Measurements from ENCODE around the gene ADAMTSL4.
A peak's percentile ranks its signal among the peaks of the same experiment; 100 is the strongest.
"Not testable (repeated sequence)": the region's sequence is repeated elsewhere in the genome, so short reads cannot be mapped to it uniquely, and the experiment has no call there.

ADAMTSL4 gene

GRCh38 chr1:150568594-150568966 lies 19.4 kb downstream of the ADAMTSL4 start:
- no peak for DNase-seq

- DNase-seq, result no peak
These were observed 23.9 kb downstream of the ADAMTSL4 start for GRCh38 chr1:150572918-150573647.

- DNase-seq, result not testable (repeated sequence)
These were observed 24.5 kb downstream of the ADAMTSL4 start for GRCh38 chr1:150573648-150574071.

GRCh38 chr1:150574260-150575071 lies 25.3 kb downstream of the ADAMTSL4 start:
- DNase-seq, result no peak

- no peak for DNase-seq
These were observed 25.9 kb downstream of the ADAMTSL4 start for GRCh38 chr1:150575072-150575489.

- no peak for DNase-seq
These were observed 26.5 kb downstream of the ADAMTSL4 start for GRCh38 chr1:150575518-150576366.

- DNase-seq, result no peak
These were observed 27.1 kb downstream of the ADAMTSL4 start for GRCh38 chr1:150576367-150576711.

- no peak for DNase-seq
These were observed 27.8 kb downstream of the ADAMTSL4 start for GRCh38 chr1:150576794-150577556.

GRCh38 chr1:150577557-150578271 lies 28.5 kb downstream of the ADAMTSL4 start:
- no peak for DNase-seq

GRCh38 chr1:150578272-150579109 lies 29.3 kb downstream of the ADAMTSL4 start:
- peak; percentile 80 for DNase-seq

- peak; percentile 97 for DNase-seq
These were observed 30.1 kb downstream of the ADAMTSL4 start, which contains the start of gene MCL1 for GRCh38 chr1:150579110-150579944. Gene MCL1, minus strand, starts transcription at chr1:150579610. Its CDS starts 80 bp downstream, at chr1:150579530.

- no peak for DNase-seq
These were observed 30.9 kb downstream of the ADAMTSL4 start for GRCh38 chr1:150579945-150580642.

GRCh38 chr1:150580966-150581365 lies 31.8 kb downstream of the ADAMTSL4 start:
- DNase-seq, result not testable (repeated sequence)

- not testable (repeated sequence) for DNase-seq
These were observed 32.2 kb downstream of the ADAMTSL4 start for GRCh38 chr1:150581437-150581836.

- not testable (repeated sequence) for DNase-seq
These were observed 32.8 kb downstream of the ADAMTSL4 start for GRCh38 chr1:150581962-150582361.

- DNase-seq, result no peak
These were observed 33.2 kb downstream of the ADAMTSL4 start for GRCh38 chr1:150582371-150582770.

- no peak for DNase-seq
These were observed 47.1 kb downstream of the ADAMTSL4 start for GRCh38 chr1:150596095-150596892.

GRCh38 chr1:150596976-150597375 lies 47.8 kb downstream of the ADAMTSL4 start:
- no peak for DNase-seq
